Activated naive CD4-positive, alpha-beta T cell treated with anti-CD3 and anti-CD28 coated beads, Interleukin-2, amount 50 U/mL, for 24 hours (primary cell): ENCODE data around the gene TNFAIP1.

Source experiments
- H3K27ac Mint-ChIP-seq: one replicate; pipeline ENCODE4 v1.8.0; 2021; ENCODE audit warnings: mild to moderate bottlenecking, mixed read lengths
- H3K27me3 Mint-ChIP-seq: one replicate; pipeline ENCODE4 v1.8.0; 2021; ENCODE audit warnings: mixed read lengths
- H3K36me3 Mint-ChIP-seq: one replicate; pipeline ENCODE4 v1.8.0; 2021; ENCODE audit warnings: mixed read lengths
- H3K4me1 Mint-ChIP-seq: one replicate; pipeline ENCODE4 v1.8.0; 2021; ENCODE audit warnings: mixed read lengths
- H3K4me3 Mint-ChIP-seq: one replicate; pipeline ENCODE4 v1.8.0; 2021; ENCODE audit warnings: mild to moderate bottlenecking, mixed read lengths
- H3K9me3 Mint-ChIP-seq: one replicate; pipeline ENCODE4 v1.8.0; 2021; ENCODE audit warnings: mixed read lengths

TNFAIP1 gene

DNA sequence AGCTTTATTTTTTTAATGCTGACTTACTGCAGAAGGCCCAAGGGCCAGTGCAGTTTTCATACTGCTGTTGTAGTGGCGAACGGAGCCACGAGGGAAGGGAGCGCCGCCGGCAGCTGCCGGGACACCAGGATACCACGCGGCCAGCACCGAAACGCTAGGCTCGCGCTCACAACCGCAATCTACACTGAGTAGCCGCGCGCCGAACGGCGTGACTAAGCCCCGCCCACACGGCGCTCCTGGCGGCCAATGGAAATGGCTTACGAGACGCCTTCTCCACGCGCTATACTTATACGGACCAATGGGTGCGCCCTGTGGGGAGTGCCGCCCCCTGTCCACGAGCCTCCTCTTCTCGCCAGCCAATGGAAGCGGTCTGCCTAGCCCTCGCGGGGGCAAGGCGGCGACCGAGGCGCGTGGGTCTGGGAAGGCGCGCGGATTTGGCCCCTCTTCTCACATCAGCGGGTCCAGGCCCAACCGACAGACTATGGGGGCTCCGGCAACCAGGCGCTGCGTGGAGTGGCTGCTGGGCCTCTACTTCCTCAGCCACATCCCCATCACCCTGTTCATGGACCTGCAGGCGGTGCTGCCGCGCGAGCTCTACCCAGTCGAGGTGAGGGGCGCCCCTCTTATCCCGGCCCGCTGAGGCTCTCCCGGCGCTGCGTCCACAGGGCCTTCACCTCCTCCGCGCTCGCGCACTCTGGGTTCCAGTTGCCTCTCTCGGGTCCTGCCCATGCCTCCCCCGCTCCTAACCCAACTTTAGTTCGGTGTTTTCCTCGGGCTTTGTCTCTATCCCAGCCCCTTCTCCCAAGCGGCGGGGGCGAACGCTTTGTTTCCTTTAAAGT is 16.6 kb upstream of the TNFAIP1 start, which contains the start of gene TMEM97:
TMEM97 (plus strand) TSS at position 442 of the 839 bp plus-strand sequence; CDS start at position 482, 40 bp downstream.
- H3K4me3 Mint-ChIP-seq = peak within 1 kb of the TSS; percentile 94
- H3K27me3 Mint-ChIP-seq = no peaks in the 10 kb centered on the region
- no peaks in the 10 kb centered on the region for H3K36me3 Mint-ChIP-seq
- peaks cover 20% of the 10 kb centered on the region for H3K4me1 Mint-ChIP-seq
- no peaks in the 10 kb centered on the region for H3K9me3 Mint-ChIP-seq
- peak within 1 kb of the TSS; percentile 92 for H3K27ac Mint-ChIP-seq

DNA sequence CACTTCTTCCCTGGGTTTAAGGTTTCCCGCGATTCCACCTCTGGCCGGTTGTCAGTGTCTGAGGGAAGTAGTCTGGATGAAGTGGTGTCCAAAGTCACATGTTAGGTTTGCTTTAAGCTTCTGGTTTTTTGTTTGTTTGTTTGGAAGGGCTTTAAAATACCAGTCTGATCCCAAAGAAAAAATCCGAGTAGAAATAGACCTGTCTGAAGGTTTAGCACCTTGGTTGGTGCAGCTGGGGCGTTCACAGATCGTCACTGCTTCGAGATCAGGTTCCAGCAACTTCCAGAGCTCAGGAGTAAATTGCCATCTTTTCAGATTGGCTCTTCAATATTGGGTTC is 16.0 kb upstream of the TNFAIP1 start:
- Mint-ChIP-seq H3K27me3 (no peaks in the 10 kb centered on the region), H3K4me1 (peaks cover 20% of the 10 kb centered on the region), H3K4me3 (peak overlapping the region; percentile 94), H3K36me3 (no peaks in the 10 kb centered on the region), H3K27ac (peak overlapping the region; percentile 92), H3K9me3 (no peaks in the 10 kb centered on the region)

DNA sequence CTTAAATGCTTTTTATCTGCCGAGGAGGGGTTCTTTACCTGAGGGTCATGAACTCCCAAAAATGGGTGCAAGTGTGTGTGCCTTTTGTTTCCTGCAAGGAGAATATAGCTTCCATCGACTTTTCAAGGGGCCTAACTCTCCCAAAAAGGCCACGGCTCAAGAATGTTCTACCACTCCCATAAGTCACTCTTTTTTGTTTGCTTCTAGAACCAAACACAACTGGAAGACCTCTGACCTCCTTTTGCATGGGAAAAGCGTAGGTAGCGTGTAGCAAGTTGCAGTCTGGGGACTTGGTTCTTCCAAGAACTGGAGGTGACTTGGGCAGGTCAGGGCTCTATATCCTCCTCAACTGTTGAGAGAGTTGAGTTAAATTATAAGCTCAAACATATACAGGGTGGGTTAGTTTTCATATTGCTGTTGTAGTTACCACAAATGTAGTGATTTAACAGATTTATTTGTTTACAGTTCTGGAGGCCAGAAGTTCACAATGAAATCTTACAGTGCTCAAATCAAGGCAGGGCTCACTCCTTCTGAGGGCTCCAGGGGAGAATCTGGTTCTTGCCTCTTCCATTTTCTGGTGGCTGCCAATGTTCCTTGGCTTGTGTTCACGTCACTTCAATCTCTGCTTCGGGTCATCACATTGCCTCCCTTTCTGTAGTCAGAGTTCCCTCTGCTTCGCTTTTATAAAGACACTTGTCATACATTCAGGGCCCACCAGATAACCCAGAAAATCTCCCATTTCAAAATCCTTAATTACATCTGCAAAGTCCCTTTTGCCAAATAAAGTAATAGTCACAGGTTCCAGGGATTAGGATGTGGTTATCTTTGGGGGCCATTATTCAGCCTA is 15.1 kb upstream of the TNFAIP1 start:
- Mint-ChIP-seq H3K36me3 (no peaks in the 10 kb centered on the region), H3K4me3 (peak overlapping the region; percentile 94), H3K27ac (peak overlapping the region; percentile 47), H3K9me3 (no peaks in the 10 kb centered on the region), H3K27me3 (no peaks in the 10 kb centered on the region), H3K4me1 (peaks cover 20% of the 10 kb centered on the region)

DNA sequence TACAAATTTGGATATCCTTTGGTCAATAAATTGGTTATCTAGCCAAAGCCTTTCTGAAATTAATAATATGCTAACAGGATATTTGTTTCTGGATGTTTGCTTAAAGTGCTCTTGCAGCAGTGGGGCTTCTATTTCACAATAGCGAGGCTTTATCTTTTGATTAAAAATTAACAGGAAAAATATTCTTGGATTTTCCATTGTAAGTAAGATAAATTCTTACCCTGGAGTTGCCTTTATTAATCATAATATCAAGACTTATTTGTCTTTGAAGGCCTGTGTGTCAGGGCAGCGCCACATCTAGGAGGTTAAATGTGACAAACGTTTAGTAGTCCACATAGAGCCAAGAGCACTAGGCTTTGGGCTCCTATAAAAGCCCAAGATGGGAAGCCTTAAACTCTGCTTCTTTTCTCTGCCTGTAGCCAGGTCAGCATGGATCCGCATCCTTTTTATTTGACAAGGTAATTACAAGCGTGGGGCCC is 11.3 kb upstream of the TNFAIP1 start:
- H3K36me3 Mint-ChIP-seq = peaks cover 2% of the 10 kb centered on the region
- H3K4me3 Mint-ChIP-seq = no peak overlapping the region
- no peaks in the 10 kb centered on the region for H3K27me3 Mint-ChIP-seq
- no peaks in the 10 kb centered on the region for H3K9me3 Mint-ChIP-seq
- peaks cover 12% of the 10 kb centered on the region for H3K4me1 Mint-ChIP-seq
- no peak overlapping the region for H3K27ac Mint-ChIP-seq

DNA sequence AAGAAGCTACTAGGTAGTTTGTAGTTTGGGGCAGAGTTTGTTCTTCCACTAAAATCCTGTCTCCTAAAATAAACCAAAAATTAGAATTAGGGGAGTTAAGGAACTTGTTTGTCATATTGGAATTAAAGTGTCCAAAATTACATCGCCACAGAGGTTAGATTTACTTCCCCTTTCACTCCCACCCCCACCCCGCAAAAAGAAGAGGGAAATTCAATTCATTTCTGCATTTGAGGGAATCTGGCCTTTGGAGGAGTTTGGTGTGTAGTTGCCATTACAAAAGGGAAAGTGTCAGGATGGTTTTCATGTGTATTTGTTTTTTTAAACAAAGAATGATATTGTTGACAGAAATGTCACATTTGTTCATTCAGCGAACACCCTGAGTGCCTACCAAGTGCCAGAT is 10.8 kb upstream of the TNFAIP1 start:
- Mint-ChIP-seq H3K9me3 (no peaks in the 10 kb centered on the region), H3K4me1 (peaks cover 11% of the 10 kb centered on the region), H3K27me3 (no peaks in the 10 kb centered on the region), H3K27ac (no peak overlapping the region), H3K4me3 (no peak overlapping the region), H3K36me3 (peaks cover 2% of the 10 kb centered on the region)

DNA sequence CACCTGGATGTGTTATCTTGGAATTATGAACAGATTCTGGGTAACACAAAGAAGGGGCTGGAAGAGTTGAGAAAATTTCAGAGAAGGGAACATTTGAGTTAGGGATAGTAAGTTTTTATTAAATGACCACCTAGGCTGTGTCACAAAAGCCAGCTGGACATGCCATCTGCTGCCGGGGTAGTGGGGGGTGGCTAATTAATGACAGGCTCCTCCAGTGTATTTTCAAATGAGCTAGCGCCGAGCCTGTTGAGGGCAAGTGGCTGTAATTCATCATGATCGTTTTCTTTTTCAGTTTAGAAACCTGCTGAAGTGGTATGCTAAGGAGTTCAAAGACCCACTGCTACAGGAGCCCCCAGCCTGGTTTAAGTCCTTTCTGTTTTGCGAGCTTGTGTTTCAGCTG is 10.3 kb upstream of the TNFAIP1 start:
- Mint-ChIP-seq H3K27ac (no peak overlapping the region), H3K36me3 (peaks cover 2% of the 10 kb centered on the region), H3K9me3 (no peaks in the 10 kb centered on the region), H3K4me3 (no peak overlapping the region), H3K4me1 (peaks cover 6% of the 10 kb centered on the region), H3K27me3 (no peaks in the 10 kb centered on the region)

DNA sequence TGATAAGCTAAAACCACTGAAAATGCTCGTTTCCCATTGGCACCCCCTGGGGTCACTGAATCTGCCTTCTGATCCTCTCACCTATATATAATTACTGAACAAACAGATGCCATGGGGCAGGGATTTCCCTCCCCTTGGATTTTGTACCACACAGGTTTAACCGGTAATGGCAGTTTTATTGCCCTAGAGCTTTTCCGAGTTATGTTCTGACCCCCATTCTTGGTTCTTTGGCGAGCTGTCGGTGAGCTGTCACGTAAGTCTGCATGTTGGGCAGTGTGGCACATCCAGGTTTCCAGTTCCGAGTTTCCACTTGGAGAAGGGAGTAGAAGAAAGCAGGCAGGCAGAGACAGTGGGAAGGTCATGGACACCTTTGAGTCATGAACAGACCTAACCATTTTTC is 9.4 kb upstream of the TNFAIP1 start:
- Mint-ChIP-seq H3K9me3 (no peaks in the 10 kb centered on the region), H3K36me3 (peaks cover 2% of the 10 kb centered on the region), H3K27ac (no peak overlapping the region), H3K27me3 (no peaks in the 10 kb centered on the region), H3K4me3 (no peak overlapping the region), H3K4me1 (no peaks in the 10 kb centered on the region)

DNA sequence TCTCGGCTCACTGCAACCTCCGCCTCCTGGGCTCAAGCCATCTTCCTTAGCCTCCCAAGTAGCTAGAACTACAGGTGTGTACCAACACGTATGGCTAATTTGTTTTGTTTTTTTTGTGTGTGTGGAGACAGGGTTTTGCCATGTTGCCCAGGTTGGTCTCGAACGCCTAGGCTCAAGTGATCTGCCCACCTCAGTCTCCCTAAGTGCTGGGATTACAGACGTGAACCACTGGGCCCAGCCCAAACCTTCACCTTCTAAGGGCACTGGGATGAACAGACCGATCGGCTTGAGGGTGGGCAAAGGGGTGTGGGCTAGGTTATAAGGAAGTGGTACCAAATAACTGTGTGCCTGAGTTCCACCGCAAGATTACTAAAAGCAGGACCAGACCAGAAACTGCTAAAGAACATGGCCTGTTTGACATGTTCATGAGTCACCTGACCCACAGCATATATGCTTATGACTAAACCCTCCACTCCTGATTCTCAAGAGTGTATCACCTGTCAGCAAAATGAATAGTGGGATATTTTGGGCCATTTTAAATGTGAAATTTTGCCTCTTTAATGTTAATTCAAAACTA is 8.4 kb upstream of the TNFAIP1 start:
- Mint-ChIP-seq H3K27me3 (no peaks in the 10 kb centered on the region), H3K4me1 (peaks cover 2% of the 10 kb centered on the region), H3K4me3 (no peak overlapping the region), H3K9me3 (no peaks in the 10 kb centered on the region), H3K27ac (no peak overlapping the region), H3K36me3 (peaks cover 2% of the 10 kb centered on the region)

DNA sequence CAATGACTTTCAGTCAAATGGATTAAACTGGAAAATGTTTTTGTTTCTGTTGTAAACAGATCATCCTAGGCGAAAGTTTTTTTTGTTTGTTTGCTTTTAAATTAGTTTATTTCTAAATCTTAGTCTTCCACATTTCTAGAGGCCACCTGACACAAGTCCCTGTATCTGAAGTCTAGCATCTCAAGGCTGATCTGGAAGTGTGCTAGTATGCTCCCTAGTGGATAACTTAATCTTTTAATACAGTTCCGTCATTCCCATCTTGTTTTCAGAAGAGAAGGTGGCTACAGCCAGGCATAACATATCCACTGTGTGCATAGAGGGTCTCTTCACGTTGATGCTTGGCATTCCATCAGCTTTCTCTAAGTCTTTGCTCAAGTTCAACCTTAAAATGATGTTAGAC is 7.9 kb upstream of the TNFAIP1 start:
- H3K9me3 Mint-ChIP-seq = no peaks in the 10 kb centered on the region
- no peaks in the 10 kb centered on the region for H3K27me3 Mint-ChIP-seq
- H3K36me3 Mint-ChIP-seq = peaks cover 2% of the 10 kb centered on the region
- peaks cover 7% of the 10 kb centered on the region for H3K4me1 Mint-ChIP-seq
- H3K27ac Mint-ChIP-seq = no peak overlapping the region
- no peak overlapping the region for H3K4me3 Mint-ChIP-seq

DNA sequence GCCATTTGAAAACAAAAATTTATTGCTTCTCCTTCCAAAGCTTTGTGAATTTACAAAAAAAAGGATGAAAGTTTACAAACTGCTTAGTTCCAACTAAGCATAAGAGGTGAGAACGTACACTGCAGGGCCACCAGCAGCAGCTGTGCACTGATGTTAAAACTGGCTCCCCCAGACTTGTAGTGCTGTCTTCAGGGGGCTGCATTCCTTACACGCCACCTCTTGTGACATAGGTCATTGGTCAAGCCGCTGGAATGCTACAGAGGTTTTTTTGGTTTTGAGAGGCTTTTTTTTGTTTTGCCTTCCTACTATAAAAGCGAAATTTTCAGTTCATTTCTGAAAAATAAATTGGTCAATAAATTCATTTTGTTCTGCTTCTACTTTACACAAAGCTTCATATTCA is 7.2 kb upstream of the TNFAIP1 start:
- Mint-ChIP-seq H3K27ac (no peak overlapping the region), H3K27me3 (no peaks in the 10 kb centered on the region)

DNA sequence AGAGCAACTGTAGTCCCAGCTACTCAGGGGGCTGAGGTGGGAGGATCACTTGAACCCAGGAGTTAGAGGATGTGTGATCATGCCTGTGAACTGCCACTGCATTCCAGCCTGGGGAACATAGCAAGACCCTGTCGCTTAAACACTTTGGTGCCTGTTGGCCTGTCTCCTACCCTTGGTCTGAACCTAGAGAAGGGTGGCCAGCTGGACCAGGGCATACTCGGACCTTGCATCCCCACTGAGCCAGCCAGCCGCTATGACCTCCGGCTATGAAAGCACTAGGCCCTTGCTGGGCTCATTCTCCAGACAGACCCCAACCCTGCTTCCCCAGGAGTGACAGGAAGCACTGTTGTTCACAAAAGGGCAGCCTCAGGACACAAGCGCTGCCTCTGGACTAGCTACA is 4.9 kb upstream of the TNFAIP1 start:
- H3K36me3 Mint-ChIP-seq = peaks cover 2% of the 10 kb centered on the region
- no peak overlapping the region for H3K27ac Mint-ChIP-seq

More for the DNA sequence above, 7.2 kb upstream of the TNFAIP1 start:
- Mint-ChIP-seq H3K9me3 (no peaks in the 10 kb centered on the region), H3K4me3 (no peak overlapping the region), H3K36me3 (peaks cover 2% of the 10 kb centered on the region), H3K4me1 (peaks cover 11% of the 10 kb centered on the region)

DNA sequence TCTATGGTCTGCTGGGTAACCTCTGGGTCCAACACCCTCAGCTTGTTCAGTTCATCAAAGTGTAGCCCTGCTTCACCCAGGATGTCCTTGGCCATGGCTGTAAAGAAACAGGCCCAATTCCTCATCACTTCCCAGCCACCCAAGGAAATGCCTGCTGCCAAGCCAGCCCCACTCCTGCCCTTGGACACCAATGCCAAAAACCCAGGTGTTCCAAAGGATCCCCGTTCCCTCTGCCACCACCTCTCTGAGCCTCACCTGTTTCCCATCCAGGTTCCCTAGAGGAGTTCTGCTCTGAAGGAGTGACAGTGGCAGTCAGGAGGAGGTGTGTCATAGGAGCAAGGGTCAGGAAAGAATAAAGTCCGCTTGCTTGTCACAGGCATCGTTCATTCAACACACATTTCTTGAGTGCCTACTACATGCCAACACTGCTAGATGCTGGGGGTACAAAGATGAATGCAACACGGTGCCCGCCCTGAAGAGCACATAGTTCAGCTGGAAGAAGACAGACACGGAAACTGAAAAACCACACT is 3.6 kb upstream of the TNFAIP1 start:
- H3K9me3 Mint-ChIP-seq = no peaks in the 10 kb centered on the region
- H3K36me3 Mint-ChIP-seq = peaks cover under 1% of the 10 kb centered on the region
- no peak overlapping the region for H3K27ac Mint-ChIP-seq
- H3K4me3 Mint-ChIP-seq = peak overlapping the region; percentile 66
- H3K27me3 Mint-ChIP-seq = no peaks in the 10 kb centered on the region
- peaks cover 36% of the 10 kb centered on the region for H3K4me1 Mint-ChIP-seq

More for the DNA sequence above, 4.9 kb upstream of the TNFAIP1 start:
- Mint-ChIP-seq H3K4me3 (no peak overlapping the region), H3K27me3 (no peaks in the 10 kb centered on the region), H3K4me1 (peaks cover 27% of the 10 kb centered on the region), H3K9me3 (no peaks in the 10 kb centered on the region)

DNA sequence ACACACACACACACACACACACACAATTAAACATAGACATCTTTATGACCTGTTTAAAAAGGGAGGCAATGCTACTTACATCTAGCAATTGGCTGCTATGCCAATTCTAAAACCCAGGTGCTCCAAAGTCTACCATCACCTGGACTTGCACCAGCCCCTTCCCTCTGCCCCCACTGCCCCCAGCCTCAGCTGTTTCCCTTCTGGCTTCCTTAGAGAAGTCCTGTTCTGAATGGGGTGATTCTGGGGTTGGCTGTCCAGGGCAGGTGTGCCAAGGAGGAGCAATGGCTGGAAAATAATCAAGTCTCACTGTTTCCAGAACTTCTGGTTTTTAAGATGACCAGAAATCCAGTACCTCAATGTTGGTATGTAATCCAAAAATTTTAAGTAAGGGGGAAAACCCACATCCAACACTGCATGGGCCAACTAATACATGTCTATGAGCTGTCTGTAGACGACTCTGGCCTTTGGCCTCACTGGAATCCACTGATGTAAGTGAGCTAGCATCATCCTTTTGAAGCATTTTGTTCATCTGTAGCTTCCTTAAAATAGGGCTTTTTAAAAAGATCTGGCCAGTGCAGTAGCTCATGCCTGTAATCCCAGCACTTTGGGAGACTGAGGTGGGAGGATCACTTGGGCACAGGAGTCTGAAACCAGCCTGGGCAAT is 2.3 kb upstream of the TNFAIP1 start:
- no peaks in the 10 kb centered on the region for H3K27me3 Mint-ChIP-seq
- no peak overlapping the region for H3K27ac Mint-ChIP-seq
- H3K4me3 Mint-ChIP-seq = peak overlapping the region; percentile 99
- H3K9me3 Mint-ChIP-seq = no peaks in the 10 kb centered on the region
- H3K36me3 Mint-ChIP-seq = no peaks in the 10 kb centered on the region
- H3K4me1 Mint-ChIP-seq = peaks cover 47% of the 10 kb centered on the region

DNA sequence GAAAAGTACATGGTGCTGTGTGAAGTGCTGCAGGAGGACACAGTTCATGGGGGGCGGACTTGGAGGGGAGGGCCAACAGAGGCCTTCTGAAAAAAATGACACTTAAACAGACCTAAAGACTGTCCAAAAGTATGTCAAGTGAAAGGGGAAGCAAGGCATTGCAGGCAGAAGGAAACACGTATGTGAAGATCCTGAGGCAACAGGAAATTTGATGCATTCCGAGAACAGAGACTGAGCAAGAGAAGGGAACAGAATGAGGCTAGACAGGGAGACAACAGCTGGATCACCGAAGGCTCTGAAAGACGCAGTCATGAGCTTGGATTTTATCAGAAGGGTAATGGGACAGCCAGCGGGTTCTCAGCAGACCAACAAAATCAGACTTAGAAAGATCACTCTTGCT is 1.4 kb upstream of the TNFAIP1 start:
- H3K27ac Mint-ChIP-seq = peak overlapping the region; percentile 60
- H3K27me3 Mint-ChIP-seq = no peaks in the 10 kb centered on the region
- H3K4me1 Mint-ChIP-seq = peaks cover 53% of the 10 kb centered on the region

DNA sequence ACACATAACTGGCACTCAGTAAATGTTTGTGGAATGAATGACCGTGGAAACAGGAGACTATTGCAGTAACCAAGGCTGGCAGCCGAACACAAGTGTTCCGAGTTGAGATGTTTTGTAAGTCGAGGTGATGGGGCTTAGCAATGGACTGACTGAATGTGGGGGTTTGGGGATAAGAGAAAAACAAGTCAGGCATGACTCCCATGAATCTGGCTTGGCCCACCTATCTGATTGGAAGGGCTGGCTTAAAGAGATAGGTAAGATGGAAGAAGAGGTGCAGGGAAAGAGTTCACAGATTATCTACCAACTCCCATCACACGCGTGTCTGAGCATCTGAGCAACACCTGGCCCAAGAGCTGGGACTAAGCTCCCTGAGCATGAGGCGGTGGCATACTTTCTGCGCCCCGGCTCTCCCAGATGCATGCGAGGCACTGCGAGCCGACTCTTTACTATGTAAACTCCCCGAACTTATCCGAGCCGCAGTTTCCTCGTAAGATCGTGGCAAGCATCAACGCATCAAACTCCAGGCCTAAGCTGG is 828 bp upstream of the TNFAIP1 start:
- H3K36me3 Mint-ChIP-seq = no peaks in the 10 kb centered on the region
- peaks cover 53% of the 10 kb centered on the region for H3K4me1 Mint-ChIP-seq

More for the DNA sequence above, 1.4 kb upstream of the TNFAIP1 start:
- peak overlapping the region; percentile 99 for H3K4me3 Mint-ChIP-seq
- H3K36me3 Mint-ChIP-seq = no peaks in the 10 kb centered on the region
- H3K9me3 Mint-ChIP-seq = no peaks in the 10 kb centered on the region

More for the DNA sequence above, 828 bp upstream of the TNFAIP1 start:
- H3K9me3 Mint-ChIP-seq = no peaks in the 10 kb centered on the region
- peak overlapping the region; percentile 97 for H3K27ac Mint-ChIP-seq
- peak overlapping the region; percentile 99 for H3K4me3 Mint-ChIP-seq
- H3K27me3 Mint-ChIP-seq = no peaks in the 10 kb centered on the region
